LNCAP (cell line): ENCODE measurements around the gene IL32.

Experiments
- CTCF ChIP-seq: fragments of 450-650 bp; IDR thresholded peaks from 2 replicates; pipeline ENCODE4 v1.5.1; 2017; ENCODE audit warnings: mild to moderate bottlenecking

Gene IL32

GRCh38 chr16:3075523-3075915 is 10.1 kb downstream of the IL32 start:
- TF ChIP-seq CTCF: no peak

- TF ChIP-seq CTCF: no peak
These were observed 11.1 kb downstream of the IL32 start for GRCh38 chr16:3076577-3076976.

GRCh38 chr16:3080024-3080423 is 14.6 kb downstream of the IL32 start:
- TF ChIP-seq CTCF: no peak

- TF ChIP-seq CTCF: no peak
These were observed 19.1 kb downstream of the IL32 start for GRCh38 chr16:3084491-3084890.

- TF ChIP-seq CTCF: no peak
These were observed 19.7 kb downstream of the IL32 start for GRCh38 chr16:3084969-3085670.

GRCh38 chr16:3085868-3086595 is 20.6 kb downstream of the IL32 start:
- no peak for TF ChIP-seq CTCF

GRCh38 chr16:3086596-3087242 is 21.3 kb downstream of the IL32 start:
- TF ChIP-seq CTCF: no peak
